SU-DHL-6 (cell line): Measurements from ENCODE around the gene AFG1L.

ENCODE experiments used
- EZH2phosphoT487 ChIP-seq: fragments of 200-600 bp; sonication (generic), shearing (Covaris generic); conservative IDR thresholded peaks from 2 replicates; pipeline ENCODE4 v1.6.1; 2018; ENCODE audit warnings: mild to moderate bottlenecking, antibody characterized with exemption, low read length, moderate library complexity, mixed read lengths
- TF ChIP-seq, protein P1 (sequence below): fragments of 200-600 bp; sonication (generic); IDR thresholded peaks from one replicate; pipeline ENCODE4 v1.5.1; 2017; ENCODE audit warnings: antibody characterized with exemption, mild to moderate bottlenecking, low read length, moderate library complexity; ENCODE audit not compliant: insufficient read depth, poor library complexity, severe bottlenecking

DNA sequence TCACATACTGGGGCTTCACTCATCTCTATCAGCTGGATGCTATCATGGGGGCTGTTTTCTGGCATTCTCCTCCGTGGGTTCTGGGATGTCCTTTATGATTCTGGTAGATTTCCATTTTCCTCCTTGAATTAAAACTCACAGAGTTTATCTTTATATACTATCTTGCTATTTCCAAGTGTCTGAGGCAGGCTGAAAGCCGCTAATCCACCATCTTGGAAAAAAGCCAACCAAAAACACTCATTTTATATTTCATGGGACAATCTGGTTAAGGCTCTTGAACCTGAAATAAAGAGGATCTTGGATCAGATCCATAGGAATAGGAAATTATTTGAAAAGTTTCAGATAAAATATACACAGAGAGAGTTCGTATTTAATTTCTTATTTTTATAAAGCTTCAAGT is 86.0 kb downstream of the AFG1L start:
- no peak for TF ChIP-seq EZH2phosphoT487
- TF ChIP-seq, protein P1, sequence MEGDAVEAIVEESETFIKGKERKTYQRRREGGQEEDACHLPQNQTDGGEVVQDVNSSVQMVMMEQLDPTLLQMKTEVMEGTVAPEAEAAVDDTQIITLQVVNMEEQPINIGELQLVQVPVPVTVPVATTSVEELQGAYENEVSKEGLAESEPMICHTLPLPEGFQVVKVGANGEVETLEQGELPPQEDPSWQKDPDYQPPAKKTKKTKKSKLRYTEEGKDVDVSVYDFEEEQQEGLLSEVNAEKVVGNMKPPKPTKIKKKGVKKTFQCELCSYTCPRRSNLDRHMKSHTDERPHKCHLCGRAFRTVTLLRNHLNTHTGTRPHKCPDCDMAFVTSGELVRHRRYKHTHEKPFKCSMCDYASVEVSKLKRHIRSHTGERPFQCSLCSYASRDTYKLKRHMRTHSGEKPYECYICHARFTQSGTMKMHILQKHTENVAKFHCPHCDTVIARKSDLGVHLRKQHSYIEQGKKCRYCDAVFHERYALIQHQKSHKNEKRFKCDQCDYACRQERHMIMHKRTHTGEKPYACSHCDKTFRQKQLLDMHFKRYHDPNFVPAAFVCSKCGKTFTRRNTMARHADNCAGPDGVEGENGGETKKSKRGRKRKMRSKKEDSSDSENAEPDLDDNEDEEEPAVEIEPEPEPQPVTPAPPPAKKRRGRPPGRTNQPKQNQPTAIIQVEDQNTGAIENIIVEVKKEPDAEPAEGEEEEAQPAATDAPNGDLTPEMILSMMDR, result no peak
